IMR-90 (cell line): ENCODE data around the gene NRIP1.

ENCODE experiments used
- BHLHE40 ChIP-seq: fragments of 150-350 bp; IDR thresholded peaks from 2 replicates; pipeline ENCODE4 v1.6.1; 2016; ENCODE audit warnings: mild to moderate bottlenecking, low read depth, low read length
- CEBPB ChIP-seq: IDR thresholded peaks from 2 replicates; pipeline ENCODE4 v1.6.1; 2012; ENCODE audit warnings: low read depth, low read length, improper control_type of control experiment
- CHD1 ChIP-seq: IDR thresholded peaks from 2 replicates; pipeline ENCODE4 v1.6.1; 2012; ENCODE audit warnings: low read depth, low read length, improper control_type of control experiment
- MAZ ChIP-seq: IDR thresholded peaks from 2 replicates; pipeline ENCODE4 v1.6.1; 2012; ENCODE audit warnings: low read depth, mild to moderate bottlenecking, low read length, improper control_type of control experiment, moderate library complexity, borderline replicate concordance
- MXI1 ChIP-seq: IDR thresholded peaks from 2 replicates; pipeline ENCODE4 v1.6.1; 2012; ENCODE audit warnings: low read depth, mild to moderate bottlenecking, low read length, moderate library complexity, borderline replicate concordance
- NFE2L2 ChIP-seq: fragments of 150-350 bp; IDR thresholded peaks from 2 replicates; pipeline ENCODE4 v1.6.1; 2016; ENCODE audit warnings: low read depth, mild to moderate bottlenecking, low read length
- POLR2A ChIP-seq: IDR thresholded peaks from 2 replicates; pipeline ENCODE4 v1.6.1; 2012; ENCODE audit warnings: mild to moderate bottlenecking, low read depth, low read length
- RCOR1 ChIP-seq: IDR thresholded peaks from 2 replicates; pipeline ENCODE4 v1.6.1; 2012; ENCODE audit warnings: mild to moderate bottlenecking, low read length, improper control_type of control experiment; ENCODE audit not compliant: insufficient replicate concordance
- TF ChIP-seq, protein P1 (sequence below): conservative IDR thresholded peaks from 2 replicates; pipeline ENCODE4 v1.5.1; 2012; ENCODE audit warnings: mild to moderate bottlenecking, low read depth, low read length, improper control_type of control experiment

DNA sequence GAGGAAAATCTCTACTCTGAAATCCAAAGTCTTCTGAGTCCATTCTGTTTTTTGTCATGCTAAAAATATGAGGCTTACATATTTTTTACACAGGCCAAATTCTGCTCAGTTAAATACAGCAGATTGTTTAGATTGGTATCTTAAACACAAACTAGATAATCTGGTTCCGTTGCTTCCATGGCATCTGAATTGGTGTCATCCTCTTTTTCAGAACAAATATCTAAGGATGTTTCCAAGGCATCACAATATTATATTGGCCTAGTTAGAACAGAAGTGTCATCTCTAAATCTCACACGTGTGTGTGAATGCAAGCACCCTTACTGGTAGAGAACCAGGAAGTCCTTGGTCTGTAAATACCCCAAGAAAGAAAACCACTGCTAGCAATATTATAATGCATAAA, 151.2 kb downstream of the NRIP1 start:
- TF ChIP-seq, protein P1, sequence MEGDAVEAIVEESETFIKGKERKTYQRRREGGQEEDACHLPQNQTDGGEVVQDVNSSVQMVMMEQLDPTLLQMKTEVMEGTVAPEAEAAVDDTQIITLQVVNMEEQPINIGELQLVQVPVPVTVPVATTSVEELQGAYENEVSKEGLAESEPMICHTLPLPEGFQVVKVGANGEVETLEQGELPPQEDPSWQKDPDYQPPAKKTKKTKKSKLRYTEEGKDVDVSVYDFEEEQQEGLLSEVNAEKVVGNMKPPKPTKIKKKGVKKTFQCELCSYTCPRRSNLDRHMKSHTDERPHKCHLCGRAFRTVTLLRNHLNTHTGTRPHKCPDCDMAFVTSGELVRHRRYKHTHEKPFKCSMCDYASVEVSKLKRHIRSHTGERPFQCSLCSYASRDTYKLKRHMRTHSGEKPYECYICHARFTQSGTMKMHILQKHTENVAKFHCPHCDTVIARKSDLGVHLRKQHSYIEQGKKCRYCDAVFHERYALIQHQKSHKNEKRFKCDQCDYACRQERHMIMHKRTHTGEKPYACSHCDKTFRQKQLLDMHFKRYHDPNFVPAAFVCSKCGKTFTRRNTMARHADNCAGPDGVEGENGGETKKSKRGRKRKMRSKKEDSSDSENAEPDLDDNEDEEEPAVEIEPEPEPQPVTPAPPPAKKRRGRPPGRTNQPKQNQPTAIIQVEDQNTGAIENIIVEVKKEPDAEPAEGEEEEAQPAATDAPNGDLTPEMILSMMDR = no peak
- no peak for TF ChIP-seq RCOR1
- TF ChIP-seq CEBPB = no peak
- TF ChIP-seq POLR2A = no peak
- TF ChIP-seq MAZ = no peak
- TF ChIP-seq NFE2L2 = no peak
- TF ChIP-seq BHLHE40 = no peak
- no peak for TF ChIP-seq CHD1
- no peak for TF ChIP-seq MXI1
